ENCODE data around the gene ANKRD40CL.
A peak's percentile ranks its signal among the peaks of the same experiment; 100 is the strongest.

ANKRD40CL gene

GRCh38 chr17:50765454-50766221, 1.7 kb downstream of the ANKRD40CL start:
- H3K9me3 ChIP-seq (ENCODE audit: control insufficient read depth in 5 of 5, low read length in 5 of 5): no peaks in the 10 kb centered on the region
- peak overlapping the region in 4 of 5 donors; percentile 29 to 56 (median 41) for H3K4me3 ChIP-seq (ENCODE audit: low read depth in 1 of 5, low read length in 5 of 5)
- H3K36me3 ChIP-seq (ENCODE audit: control insufficient read depth in 5 of 5, insufficient read depth in 5 of 5, low read length in 5 of 5): no peaks in the 10 kb centered on the region
- peak overlapping the region in 2 of 5 donors; percentile 35 to 41 for H3K9ac ChIP-seq (ENCODE audit: low read length in 5 of 5)
- no peaks in the 10 kb centered on the region for H3K27me3 ChIP-seq (ENCODE audit: control insufficient read depth in 5 of 5, insufficient read depth in 4 of 5, low read length in 5 of 5)
- H3K27ac ChIP-seq (ENCODE audit: low read depth, low read length): peak overlapping the region; percentile 62
- peaks cover 13 to 48% (median 41%) of the 10 kb centered on the region in 5 donors for H3K4me1 ChIP-seq (ENCODE audit: control insufficient read depth in 5 of 5, insufficient read depth in 5 of 5, low read length in 5 of 5)

GRCh38 chr17:50764734-50765149, 2.6 kb downstream of the ANKRD40CL start:
- no peak overlapping the region for H3K4me3 ChIP-seq (ENCODE audit: low read depth in 1 of 5, low read length in 5 of 5)
- no peaks in the 10 kb centered on the region for H3K36me3 ChIP-seq (ENCODE audit: control insufficient read depth in 5 of 5, insufficient read depth in 5 of 5, low read length in 5 of 5)
- peak overlapping the region; percentile 62 for H3K27ac ChIP-seq (ENCODE audit: low read depth, low read length)
- no peaks in the 10 kb centered on the region for H3K27me3 ChIP-seq (ENCODE audit: control insufficient read depth in 5 of 5, insufficient read depth in 4 of 5, low read length in 5 of 5)
- H3K4me1 ChIP-seq (ENCODE audit: control insufficient read depth in 5 of 5, insufficient read depth in 5 of 5, low read length in 5 of 5): peaks cover 13 to 48% (median 41%) of the 10 kb centered on the region in 5 donors
- no peak overlapping the region for H3K9ac ChIP-seq (ENCODE audit: low read length in 5 of 5)
- H3K9me3 ChIP-seq (ENCODE audit: control insufficient read depth in 5 of 5, low read length in 5 of 5): no peaks in the 10 kb centered on the region

GRCh38 chr17:50763716-50764475, 3.4 kb downstream of the ANKRD40CL start:
- Histone ChIP-seq H3K9me3 (ENCODE audit: control insufficient read depth in 5 of 5, low read length in 5 of 5) (no peaks in the 10 kb centered on the region), H3K4me3 (ENCODE audit: low read depth in 1 of 5, low read length in 5 of 5) (peak overlapping the region in 1 of 5 donors; percentile 49), H3K27ac (ENCODE audit: low read depth, low read length) (peak overlapping the region; percentile 62), H3K9ac (ENCODE audit: low read length in 5 of 5) (no peak overlapping the region), H3K4me1 (ENCODE audit: control insufficient read depth in 5 of 5, insufficient read depth in 5 of 5, low read length in 5 of 5) (peaks cover 13 to 48% (median 41%) of the 10 kb centered on the region in 5 donors), H3K27me3 (ENCODE audit: control insufficient read depth in 5 of 5, insufficient read depth in 4 of 5, low read length in 5 of 5) (no peaks in the 10 kb centered on the region), H3K36me3 (ENCODE audit: control insufficient read depth in 5 of 5, insufficient read depth in 5 of 5, low read length in 5 of 5) (no peaks in the 10 kb centered on the region)

- no peaks in the 10 kb centered on the region for H3K36me3 ChIP-seq (ENCODE audit: control insufficient read depth in 5 of 5, insufficient read depth in 5 of 5, low read length in 5 of 5)
- no peaks in the 10 kb centered on the region for H3K9me3 ChIP-seq (ENCODE audit: control insufficient read depth in 5 of 5, low read length in 5 of 5)
- peaks cover 13 to 43% (median 41%) of the 10 kb centered on the region in 5 donors for H3K4me1 ChIP-seq (ENCODE audit: control insufficient read depth in 5 of 5, insufficient read depth in 5 of 5, low read length in 5 of 5)
- no peak overlapping the region for H3K9ac ChIP-seq (ENCODE audit: low read length in 5 of 5)
- H3K27ac ChIP-seq (ENCODE audit: low read depth, low read length): no peak overlapping the region
- no peaks in the 10 kb centered on the region for H3K27me3 ChIP-seq (ENCODE audit: control insufficient read depth in 5 of 5, insufficient read depth in 4 of 5, low read length in 5 of 5)
- H3K4me3 ChIP-seq (ENCODE audit: low read depth in 1 of 5, low read length in 5 of 5): no peak overlapping the region
Measured at GRCh38 chr17:50762177-50762576, 5.1 kb downstream of the ANKRD40CL start.

- Histone ChIP-seq H3K27me3 (ENCODE audit: control insufficient read depth in 5 of 5, insufficient read depth in 4 of 5, low read length in 5 of 5) (no peaks in the 10 kb centered on the region), H3K4me1 (ENCODE audit: control insufficient read depth in 5 of 5, insufficient read depth in 5 of 5, low read length in 5 of 5) (peaks cover 3 to 15% (median 14%) of the 10 kb centered on the region in 5 donors), H3K9ac (ENCODE audit: low read length in 5 of 5) (no peak overlapping the region), H3K9me3 (ENCODE audit: control insufficient read depth in 5 of 5, low read length in 5 of 5) (no peaks in the 10 kb centered on the region), H3K4me3 (ENCODE audit: low read depth in 1 of 5, low read length in 5 of 5) (no peak overlapping the region), H3K36me3 (ENCODE audit: control insufficient read depth in 5 of 5, insufficient read depth in 5 of 5, low read length in 5 of 5) (peaks cover 1 to 18% (median 13%) of the 10 kb centered on the region in 5 donors), H3K27ac (ENCODE audit: low read depth, low read length) (no peak overlapping the region)
Measured at GRCh38 chr17:50758989-50759544, 8.3 kb downstream of the ANKRD40CL start.

GRCh38 chr17:50758524-50758923, 8.8 kb downstream of the ANKRD40CL start:
- peaks cover 6 to 23% (median 16%) of the 10 kb centered on the region in 5 donors for H3K36me3 ChIP-seq (ENCODE audit: control insufficient read depth in 5 of 5, insufficient read depth in 5 of 5, low read length in 5 of 5)
- no peak overlapping the region for H3K9ac ChIP-seq (ENCODE audit: low read length in 5 of 5)
- H3K4me3 ChIP-seq (ENCODE audit: low read depth in 1 of 5, low read length in 5 of 5): no peak overlapping the region
- H3K9me3 ChIP-seq (ENCODE audit: control insufficient read depth in 5 of 5, low read length in 5 of 5): no peaks in the 10 kb centered on the region
- H3K27me3 ChIP-seq (ENCODE audit: control insufficient read depth in 5 of 5, insufficient read depth in 4 of 5, low read length in 5 of 5): no peaks in the 10 kb centered on the region
- peaks cover 0 to 10% (median 8%) of the 10 kb centered on the region in 5 donors for H3K4me1 ChIP-seq (ENCODE audit: control insufficient read depth in 5 of 5, insufficient read depth in 5 of 5, low read length in 5 of 5)
- H3K27ac ChIP-seq (ENCODE audit: low read depth, low read length): no peak overlapping the region

- H3K4me1 ChIP-seq (ENCODE audit: control insufficient read depth in 5 of 5, insufficient read depth in 5 of 5, low read length in 5 of 5): peaks cover 0 to 2% (median 0%) of the 10 kb centered on the region in 5 donors
- H3K4me3 ChIP-seq (ENCODE audit: low read depth in 1 of 5, low read length in 5 of 5): no peak overlapping the region
- H3K27me3 ChIP-seq (ENCODE audit: control insufficient read depth in 5 of 5, insufficient read depth in 4 of 5, low read length in 5 of 5): no peaks in the 10 kb centered on the region
- H3K9ac ChIP-seq (ENCODE audit: low read length in 5 of 5): no peak overlapping the region
- H3K36me3 ChIP-seq (ENCODE audit: control insufficient read depth in 5 of 5, insufficient read depth in 5 of 5, low read length in 5 of 5): peaks cover 35 to 59% (median 47%) of the 10 kb centered on the region in 5 donors
- H3K9me3 ChIP-seq (ENCODE audit: control insufficient read depth in 5 of 5, low read length in 5 of 5): no peaks in the 10 kb centered on the region
- H3K27ac ChIP-seq (ENCODE audit: low read depth, low read length): no peak overlapping the region
Measured at GRCh38 chr17:50754521-50754920, 12.8 kb downstream of the ANKRD40CL start.

- H3K27me3 ChIP-seq (ENCODE audit: control insufficient read depth in 5 of 5, insufficient read depth in 4 of 5, low read length in 5 of 5): no peaks in the 10 kb centered on the region
- peaks cover 0 to 17% (median 0%) of the 10 kb centered on the region in 5 donors for H3K4me1 ChIP-seq (ENCODE audit: control insufficient read depth in 5 of 5, insufficient read depth in 5 of 5, low read length in 5 of 5)
- H3K9ac ChIP-seq (ENCODE audit: low read length in 5 of 5): no peak overlapping the region
- no peaks in the 10 kb centered on the region for H3K9me3 ChIP-seq (ENCODE audit: control insufficient read depth in 5 of 5, low read length in 5 of 5)
- peak overlapping the region; percentile 63 for H3K27ac ChIP-seq (ENCODE audit: low read depth, low read length)
- no peak overlapping the region for H3K4me3 ChIP-seq (ENCODE audit: low read depth in 1 of 5, low read length in 5 of 5)
- H3K36me3 ChIP-seq (ENCODE audit: control insufficient read depth in 5 of 5, insufficient read depth in 5 of 5, low read length in 5 of 5): peaks cover 68 to 90% (median 83%) of the 10 kb centered on the region in 5 donors
Measured at GRCh38 chr17:50749245-50749644, 18.1 kb downstream of the ANKRD40CL start.

GRCh38 chr17:50745631-50746030, 21.7 kb downstream of the ANKRD40CL start:
- no peaks in the 10 kb centered on the region for H3K9me3 ChIP-seq (ENCODE audit: control insufficient read depth in 5 of 5, low read length in 5 of 5)

More at GRCh38 chr17:50745631-50746030, 21.7 kb downstream of the ANKRD40CL start:
- Histone ChIP-seq H3K36me3 (ENCODE audit: control insufficient read depth in 5 of 5, insufficient read depth in 5 of 5, low read length in 5 of 5) (peaks cover 62 to 90% (median 85%) of the 10 kb centered on the region in 5 donors), H3K27me3 (ENCODE audit: control insufficient read depth in 5 of 5, insufficient read depth in 4 of 5, low read length in 5 of 5) (no peaks in the 10 kb centered on the region), H3K9ac (ENCODE audit: low read length in 5 of 5) (no peak overlapping the region), H3K4me3 (ENCODE audit: low read depth in 1 of 5, low read length in 5 of 5) (no peak overlapping the region), H3K27ac (ENCODE audit: low read depth, low read length) (no peak overlapping the region), H3K4me1 (ENCODE audit: control insufficient read depth in 5 of 5, insufficient read depth in 5 of 5, low read length in 5 of 5) (peaks cover 0 to 23% (median 7%) of the 10 kb centered on the region in 5 donors)

All from subcutaneous abdominal adipose tissue (tissue), 5 donors.